Upper lobe of left lung (tissue), 6 donors: ENCODE results near the gene BNC2. TPM values are rescaled to one million over a fixed set of nuclear protein-coding genes. Genes with fewer than 3 reads are reported as not detected.

Experiments
- ATAC-seq, 2 donors: fragments of 200-7000 bp; cut with Tn5 transposase; one replicate each; pipeline ENCODE4 v1.9.1; 2022; ENCODE audit warnings: mild to moderate bottlenecking in 2 of 2, moderate library complexity in 2 of 2; ENCODE audit not compliant: low FRiP score in 2 of 2
- DNase-seq, 2 donors: peaks; one replicate each; pipeline ENCODE4 v3.0.0-alpha.2; 2019 to 2020
- H3K27ac ChIP-seq, 4 donors: fragments of 200-600 bp; sonication (generic); one replicate each; pipeline ENCODE4 v1.5.1; 2016 to 2019
- H3K27me3 ChIP-seq, 4 donors: fragments of 200-600 bp; sonication (generic); one replicate each; pipeline ENCODE4 v1.5.1; 2017 to 2019
- H3K36me3 ChIP-seq, 4 donors: fragments of 200-600 bp; sonication (generic); one replicate each; pipeline ENCODE4 v1.5.1; 2016 to 2019
- H3K4me1 ChIP-seq, 4 donors: fragments of 200-600 bp; sonication (generic); one replicate each; pipeline ENCODE4 v1.5.1; 2018 to 2019
- H3K4me3 ChIP-seq, 4 donors: fragments of 200-600 bp; sonication (generic); one replicate each; pipeline ENCODE4 v1.5.1; 2017 to 2019; ENCODE audit warnings: mild to moderate bottlenecking in 2 of 4, moderate library complexity in 1 of 4
- H3K9me3 ChIP-seq, 4 donors: fragments of 200-600 bp; sonication (generic); one replicate each; pipeline ENCODE4 v1.5.1; 2018 to 2019
- EP300 ChIP-seq, 4 donors: sonication (generic); formaldehyde crosslinking; IDR thresholded peaks; one replicate each; pipeline ENCODE4 v1.5.1; 2017; ENCODE audit warnings: antibody characterized with exemption in 4 of 4, control low read depth in 2 of 4
- POLR2A ChIP-seq, 4 donors: fragments of 450-650 bp; IDR thresholded peaks; one replicate each; pipeline ENCODE4 v1.5.1; 2016 to 2017; ENCODE audit warnings: antibody characterized with exemption in 4 of 4, mild to moderate bottlenecking in 2 of 4
- POLR2AphosphoS5 ChIP-seq, 2 donors: sonication (generic); formaldehyde crosslinking; IDR thresholded peaks; one replicate each; pipeline ENCODE4 v1.5.1; 2017; ENCODE audit warnings: antibody characterized with exemption in 2 of 2
- WGBS, 2 donors: methylation state at CpG; one replicate each; pipeline ENCODE4 v1.1.5; 2017 to 2018; 5-methylcytosine and 5-hydroxymethylcytosine counted together
- total RNA-seq, 6 donors: library from RNA; depleted of rRNA in 4 of 6; stranded (reverse); fragments of >200 nt in 4 of 6; gene quantifications; one replicate each; pipeline versions ENCODE4 v1.1.0 to v1.2.1, GENCODE V29; 2016 to 2021
- TF ChIP-seq, protein P1 (sequence below), 6 experiments: fragments of 450-650 bp in 4 of 6; fragments of 200-600 bp in 2 of 6; sonication (generic) in 2 of 6; IDR thresholded peaks; one replicate each; pipeline ENCODE4 v1.5.1; 2016 to 2019; ENCODE audit warnings: antibody characterized with exemption in 6 of 6
- donor health status: DM: no; HTN: no; CAD: no; lungs with moderate emphysema.
- donor health status: DM: no; HTN: yes; CAD: no; lungs with severe emphysema.

Gene BNC2
- total RNA-seq, 6 donors from 2014 or later, result 4.6 to 21.7 (median 10.7) TPM

DNA sequence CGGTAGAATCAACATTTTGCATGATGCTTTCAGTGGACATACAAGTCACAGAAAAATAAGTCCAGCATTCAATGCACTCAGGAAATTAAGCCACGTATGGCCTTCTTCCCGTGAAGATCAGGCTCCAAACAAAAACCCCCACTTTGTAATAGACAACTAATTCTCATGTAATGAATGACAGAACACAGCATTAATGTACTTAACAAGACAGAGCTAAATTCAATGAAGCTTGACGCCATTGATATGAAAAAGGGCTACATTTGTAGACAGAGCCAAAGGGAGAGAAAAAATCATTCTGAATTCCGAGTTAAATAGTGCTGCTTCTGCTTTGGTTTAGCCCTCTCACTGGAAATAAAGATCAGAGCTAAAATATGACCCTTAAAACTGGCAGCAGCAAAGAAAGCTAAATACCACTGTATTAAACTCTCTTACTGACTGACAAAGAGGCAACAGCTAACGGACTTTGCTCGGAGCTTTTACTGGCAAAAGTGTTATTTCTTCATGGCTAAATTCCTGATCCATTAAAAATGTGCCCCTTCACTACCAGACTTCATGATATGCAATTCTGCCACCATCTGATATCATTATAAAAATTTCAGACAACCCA, 250.5 kb downstream of the BNC2 start:
- 57 to 77% methylated on average over 7 of the region's 7 CpGs for WGBS, 2 donors
- ATAC-seq, result no peak

DNA sequence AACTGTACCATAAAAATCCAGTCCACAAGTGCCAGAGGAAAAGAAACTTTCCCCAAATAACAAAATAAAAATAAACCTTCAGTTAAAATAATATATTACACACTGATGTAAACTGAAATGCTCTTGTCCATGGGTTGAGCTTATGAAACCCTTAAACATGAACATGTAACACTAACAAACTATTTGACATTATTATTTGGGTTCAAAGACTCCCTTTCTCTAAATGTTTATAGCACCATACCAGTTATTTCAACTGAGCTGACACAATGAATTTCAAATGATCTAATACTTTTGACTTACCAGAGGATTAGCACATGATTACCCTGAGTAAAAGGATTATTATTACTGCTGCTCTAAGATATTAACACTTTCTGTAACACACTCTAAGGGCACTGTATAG, 251.1 kb downstream of the BNC2 start:
- H3K36me3 ChIP-seq, result no peaks in the 10 kb centered on the region
- no peak for DNase-seq
- no peaks in the 10 kb centered on the region for H3K9me3 ChIP-seq
- no peak overlapping the region for H3K4me3 ChIP-seq
- no peak overlapping the region for H3K27ac ChIP-seq
- ATAC-seq, result no peak
- H3K27me3 ChIP-seq, result no peaks in the 10 kb centered on the region
- TF ChIP-seq EP300 (IDR thresholded peaks at IDR 0.05) (no peak), POLR2A (IDR thresholded peaks at IDR 0.05) (no peak), POLR2AphosphoS5 (IDR thresholded peaks at IDR 0.05) (no peak)
- TF ChIP-seq, protein P1, sequence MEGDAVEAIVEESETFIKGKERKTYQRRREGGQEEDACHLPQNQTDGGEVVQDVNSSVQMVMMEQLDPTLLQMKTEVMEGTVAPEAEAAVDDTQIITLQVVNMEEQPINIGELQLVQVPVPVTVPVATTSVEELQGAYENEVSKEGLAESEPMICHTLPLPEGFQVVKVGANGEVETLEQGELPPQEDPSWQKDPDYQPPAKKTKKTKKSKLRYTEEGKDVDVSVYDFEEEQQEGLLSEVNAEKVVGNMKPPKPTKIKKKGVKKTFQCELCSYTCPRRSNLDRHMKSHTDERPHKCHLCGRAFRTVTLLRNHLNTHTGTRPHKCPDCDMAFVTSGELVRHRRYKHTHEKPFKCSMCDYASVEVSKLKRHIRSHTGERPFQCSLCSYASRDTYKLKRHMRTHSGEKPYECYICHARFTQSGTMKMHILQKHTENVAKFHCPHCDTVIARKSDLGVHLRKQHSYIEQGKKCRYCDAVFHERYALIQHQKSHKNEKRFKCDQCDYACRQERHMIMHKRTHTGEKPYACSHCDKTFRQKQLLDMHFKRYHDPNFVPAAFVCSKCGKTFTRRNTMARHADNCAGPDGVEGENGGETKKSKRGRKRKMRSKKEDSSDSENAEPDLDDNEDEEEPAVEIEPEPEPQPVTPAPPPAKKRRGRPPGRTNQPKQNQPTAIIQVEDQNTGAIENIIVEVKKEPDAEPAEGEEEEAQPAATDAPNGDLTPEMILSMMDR (IDR thresholded peaks at IDR 0.05), result no peak
- no peaks in the 10 kb centered on the region for H3K4me1 ChIP-seq

More for the DNA sequence above, 250.5 kb downstream of the BNC2 start:
- H3K27ac ChIP-seq, result no peak overlapping the region
- no peaks in the 10 kb centered on the region for H3K9me3 ChIP-seq
- no peaks in the 10 kb centered on the region for H3K36me3 ChIP-seq
- no peak overlapping the region for H3K4me3 ChIP-seq
- no peak for DNase-seq
- no peaks in the 10 kb centered on the region for H3K27me3 ChIP-seq
- no peaks in the 10 kb centered on the region for H3K4me1 ChIP-seq
- TF ChIP-seq EP300 (IDR thresholded peaks at IDR 0.05), result no peak
- no peak for TF ChIP-seq POLR2AphosphoS5 (IDR thresholded peaks at IDR 0.05)
- TF ChIP-seq POLR2A (IDR thresholded peaks at IDR 0.05), result no peak

DNA sequence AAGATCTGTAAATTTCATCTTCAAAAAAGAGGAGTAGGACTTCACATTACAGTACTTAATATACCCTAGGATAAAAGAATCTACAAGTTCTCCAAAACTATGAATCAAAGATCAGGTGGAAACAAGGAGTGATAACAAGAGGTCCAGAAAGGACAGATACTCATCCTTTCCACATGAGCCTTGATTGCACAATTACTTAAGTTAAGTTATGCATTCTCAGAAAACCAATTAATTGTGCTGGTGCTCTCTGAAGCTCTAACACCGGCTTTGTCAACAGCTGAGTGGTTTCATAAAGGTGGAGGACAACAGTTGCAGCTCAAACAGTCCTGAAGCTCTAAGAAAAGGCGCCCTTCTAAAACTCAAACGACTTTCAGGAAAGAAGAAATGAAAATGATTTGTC, 251.9 kb downstream of the BNC2 start:
- no peak for ATAC-seq
- Histone ChIP-seq H3K27ac (no peak overlapping the region), H3K27me3 (no peaks in the 10 kb centered on the region), H3K4me3 (no peak overlapping the region), H3K4me1 (no peaks in the 10 kb centered on the region), H3K9me3 (no peaks in the 10 kb centered on the region), H3K36me3 (no peaks in the 10 kb centered on the region)
- no peak for DNase-seq
- no peak for TF ChIP-seq EP300 (IDR thresholded peaks at IDR 0.05)
- TF ChIP-seq POLR2AphosphoS5 (IDR thresholded peaks at IDR 0.05), result no peak
- no peak for TF ChIP-seq POLR2A (IDR thresholded peaks at IDR 0.05)
- TF ChIP-seq, protein P1 (IDR thresholded peaks at IDR 0.05), result no peak
- WGBS, 2 donors, result 73 to 87% methylated on average over 3 of the region's 3 CpGs

DNA sequence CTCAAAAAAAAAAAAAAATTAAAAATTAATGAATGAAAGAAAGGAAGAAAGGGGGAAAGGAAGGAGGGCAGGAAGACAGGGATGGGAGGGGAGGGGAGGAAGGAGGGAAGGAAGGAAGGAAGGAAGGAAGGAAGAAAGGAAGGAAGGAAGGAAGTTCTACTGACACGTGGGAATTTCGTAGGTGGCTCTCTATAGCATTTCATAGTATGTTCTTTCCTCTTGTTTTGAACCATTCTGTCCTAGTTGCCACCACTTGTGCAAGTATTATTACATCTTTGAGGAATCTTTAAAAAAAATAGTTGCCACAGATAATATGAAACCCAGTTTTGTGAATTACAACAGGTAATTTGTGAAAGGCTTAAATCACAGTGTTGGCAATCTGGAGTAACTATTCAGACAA, 253.8 kb downstream of the BNC2 start:
- H3K9me3 ChIP-seq, result no peaks in the 10 kb centered on the region
- no peak overlapping the region for H3K4me3 ChIP-seq
- no peak overlapping the region for H3K27ac ChIP-seq
- DNase-seq, result no peak
- no peaks in the 10 kb centered on the region for H3K36me3 ChIP-seq
- no peaks in the 10 kb centered on the region for H3K4me1 ChIP-seq
- H3K27me3 ChIP-seq, result no peaks in the 10 kb centered on the region
- TF ChIP-seq POLR2AphosphoS5 (IDR thresholded peaks at IDR 0.05) (no peak), POLR2A (IDR thresholded peaks at IDR 0.05) (no peak)
- 38 to 57% methylated on average over 2 of the region's 2 CpGs for WGBS, 2 donors
- no peak for ATAC-seq

DNA sequence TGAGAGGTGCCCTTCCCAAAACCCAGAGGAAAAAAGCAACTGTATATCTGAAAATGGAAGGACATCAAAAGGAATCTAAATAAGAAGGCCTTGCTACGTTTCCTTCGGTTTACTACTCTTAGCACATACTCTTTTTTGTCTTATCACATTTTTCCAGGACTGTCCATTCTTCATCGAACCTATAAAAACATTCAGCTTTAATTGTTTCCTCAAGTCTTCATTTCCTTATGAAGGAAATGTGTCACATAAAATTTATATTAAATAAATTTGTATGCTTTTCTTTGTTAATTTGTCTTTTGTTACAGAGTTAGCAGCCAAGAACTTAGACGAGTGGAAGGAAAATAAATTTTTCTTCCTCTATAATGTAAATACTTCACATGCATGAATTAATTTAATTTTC, 255.0 kb downstream of the BNC2 start:
- TF ChIP-seq POLR2A (IDR thresholded peaks at IDR 0.05) (no peak), EP300 (IDR thresholded peaks at IDR 0.05) (no peak), POLR2AphosphoS5 (IDR thresholded peaks at IDR 0.05) (no peak)
- TF ChIP-seq, protein P1 (IDR thresholded peaks at IDR 0.05), result no peak
- WGBS, 2 donors, result 75 to 83% methylated on average over 4 of the region's 4 CpGs
- H3K36me3 ChIP-seq, result no peaks in the 10 kb centered on the region
- DNase-seq, result no peak
- H3K9me3 ChIP-seq, result no peaks in the 10 kb centered on the region
- no peaks in the 10 kb centered on the region for H3K27me3 ChIP-seq
- no peak overlapping the region for H3K27ac ChIP-seq
- no peak overlapping the region for H3K4me3 ChIP-seq
- H3K4me1 ChIP-seq, result no peaks in the 10 kb centered on the region
- ATAC-seq, result no peak

DNA sequence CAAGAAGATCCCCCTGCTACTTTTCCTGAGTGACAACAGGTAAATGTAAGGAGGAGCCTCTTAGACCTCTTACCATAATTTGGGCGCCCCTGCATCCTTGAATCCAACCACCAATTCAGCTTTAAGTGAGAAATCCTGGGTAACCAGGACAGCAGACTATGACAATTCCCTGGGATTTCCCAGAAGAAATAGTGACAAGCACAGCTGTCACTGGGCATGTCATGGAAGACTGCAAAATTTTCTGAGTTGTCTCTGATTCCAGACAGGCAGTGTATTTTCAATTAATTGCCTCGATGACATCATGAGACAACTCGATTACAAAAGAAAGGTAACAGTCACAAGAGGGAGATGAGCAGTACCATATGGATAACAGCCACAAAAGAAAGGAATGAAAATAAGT, 256.9 kb downstream of the BNC2 start:
- no peak overlapping the region for H3K4me3 ChIP-seq
- H3K4me1 ChIP-seq, result no peaks in the 10 kb centered on the region
- no peak overlapping the region for H3K27ac ChIP-seq
- TF ChIP-seq, protein P1 (IDR thresholded peaks at IDR 0.05), result no peak
- TF ChIP-seq POLR2A (IDR thresholded peaks at IDR 0.05) (no peak), POLR2AphosphoS5 (IDR thresholded peaks at IDR 0.05) (no peak), EP300 (IDR thresholded peaks at IDR 0.05) (no peak)
- DNase-seq (no peak), ATAC-seq (no peak)
- no peaks in the 10 kb centered on the region for H3K9me3 ChIP-seq
- H3K27me3 ChIP-seq, result no peaks in the 10 kb centered on the region
- H3K36me3 ChIP-seq, result no peaks in the 10 kb centered on the region
- 54 to 60% methylated on average over 3 of the region's 3 CpGs for WGBS, 2 donors
